Measurements from ENCODE around the gene TLE2.

Gene TLE2

GRCh38 chr19:3029065-3029923 lies at the start of gene TLE2:
Gene TLE2 (minus strand): TSS chr19:3029280. CDS start chr19:3028904, 376 bp downstream.
- FAIRE-seq = no peak

- FAIRE-seq = no peak
These were observed 46.7 kb upstream of the TLE2 start for GRCh38 chr19:3075605-3076431.

- no peak for FAIRE-seq
These were observed 45.0 kb upstream of the TLE2 start for GRCh38 chr19:3073931-3074595.

- FAIRE-seq = no peak
These were observed 44.1 kb upstream of the TLE2 start for GRCh38 chr19:3073159-3073563.

GRCh38 chr19:3071768-3072167 lies 42.7 kb upstream of the TLE2 start:
- FAIRE-seq = no peak

- no peak for FAIRE-seq
These were observed 39.0 kb upstream of the TLE2 start for GRCh38 chr19:3068071-3068470.

GRCh38 chr19:3067563-3067962 lies 38.5 kb upstream of the TLE2 start:
- no peak for FAIRE-seq

GRCh38 chr19:3066482-3067049 lies 37.5 kb upstream of the TLE2 start:
- FAIRE-seq = no peak

- FAIRE-seq = no peak
These were observed 36.7 kb upstream of the TLE2 start for GRCh38 chr19:3065675-3066357.

GRCh38 chr19:3064011-3064330 lies 34.9 kb upstream of the TLE2 start:
- no peak for FAIRE-seq

GRCh38 chr19:3062165-3063105 lies 33.4 kb upstream of the TLE2 start, which contains the start of gene TLE5:
Gene TLE5 (minus strand): TSS chr19:3062495. CDS start chr19:3062200, 295 bp downstream.
- no peak for FAIRE-seq

- no peak for FAIRE-seq
These were observed 32.4 kb upstream of the TLE2 start for GRCh38 chr19:3061182-3062161.

GRCh38 chr19:3060857-3061181 lies 31.7 kb upstream of the TLE2 start:
- FAIRE-seq = no peak

- FAIRE-seq = no peak
These were observed 30.6 kb upstream of the TLE2 start for GRCh38 chr19:3059653-3060052.

- no peak for FAIRE-seq
These were observed 29.8 kb upstream of the TLE2 start for GRCh38 chr19:3058821-3059314.

GRCh38 chr19:3058009-3058820 lies 29.1 kb upstream of the TLE2 start:
- FAIRE-seq = no peak

- FAIRE-seq = no peak
These were observed 28.2 kb upstream of the TLE2 start for GRCh38 chr19:3057275-3057714.

- FAIRE-seq = no peak
These were observed 27.5 kb upstream of the TLE2 start for GRCh38 chr19:3056417-3057088.
